NCI-H146 treated with DMSO at 0.1 percent for 48 hours (cell line): ENCODE measurements around the gene ROBO1.
A peak's percentile ranks its signal among the peaks of the same experiment; 100 is the strongest.

Source experiments
- DNase-seq: peaks from one replicate; lab custom pipeline; 2025; ENCODE audit not compliant: unreplicated experiment; lab: John Stamatoyannopoulos, UW

Gene ROBO1

DNA sequence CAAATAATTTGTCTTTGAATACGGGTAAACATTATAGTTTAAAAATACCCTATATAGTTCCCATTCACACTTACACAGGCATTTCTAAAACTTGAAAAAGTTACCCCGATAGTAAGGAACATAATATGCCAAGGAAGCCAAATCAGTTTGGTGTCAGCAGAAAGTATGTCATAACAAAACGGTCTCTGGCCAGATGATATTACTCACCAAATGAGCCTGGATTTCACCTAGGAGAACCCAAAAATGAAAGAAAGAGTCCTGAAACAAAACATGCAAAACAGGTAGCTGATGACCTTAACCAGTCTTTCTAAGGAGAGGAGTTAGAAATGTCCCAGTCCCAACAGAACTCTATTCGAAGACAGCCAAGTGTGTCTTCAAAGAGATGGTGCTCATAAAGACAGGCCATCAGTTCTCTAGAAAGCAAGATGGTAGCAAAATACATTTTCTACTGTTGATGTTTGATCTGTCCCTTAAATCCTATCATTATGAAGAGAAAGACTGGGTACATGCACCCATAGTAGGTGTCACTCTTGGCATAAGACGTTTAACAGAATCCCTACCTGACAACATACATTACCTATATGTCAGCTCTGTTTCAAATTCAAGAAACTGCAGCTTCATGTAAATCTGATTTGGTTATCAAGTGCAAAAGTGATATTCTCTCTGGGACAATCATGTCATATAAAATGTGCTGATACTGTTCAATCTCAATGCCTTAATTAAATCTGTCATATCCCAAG is 942.5 kb downstream of the ROBO1 start:
- DNase-seq = no peak

- DNase-seq = no peak
Observed at GRCh38 chr3:78823859-78824258, 943.9 kb downstream of the ROBO1 start.

GRCh38 chr3:78823434-78823833 is 944.4 kb downstream of the ROBO1 start:
- no peak for DNase-seq

GRCh38 chr3:78822726-78823125 is 945.1 kb downstream of the ROBO1 start:
- no peak for DNase-seq

- no peak for DNase-seq
Observed at GRCh38 chr3:78820542-78820941, 947.3 kb downstream of the ROBO1 start.

- DNase-seq = no peak
Observed at GRCh38 chr3:78818161-78818985, 949.4 kb downstream of the ROBO1 start.

DNA sequence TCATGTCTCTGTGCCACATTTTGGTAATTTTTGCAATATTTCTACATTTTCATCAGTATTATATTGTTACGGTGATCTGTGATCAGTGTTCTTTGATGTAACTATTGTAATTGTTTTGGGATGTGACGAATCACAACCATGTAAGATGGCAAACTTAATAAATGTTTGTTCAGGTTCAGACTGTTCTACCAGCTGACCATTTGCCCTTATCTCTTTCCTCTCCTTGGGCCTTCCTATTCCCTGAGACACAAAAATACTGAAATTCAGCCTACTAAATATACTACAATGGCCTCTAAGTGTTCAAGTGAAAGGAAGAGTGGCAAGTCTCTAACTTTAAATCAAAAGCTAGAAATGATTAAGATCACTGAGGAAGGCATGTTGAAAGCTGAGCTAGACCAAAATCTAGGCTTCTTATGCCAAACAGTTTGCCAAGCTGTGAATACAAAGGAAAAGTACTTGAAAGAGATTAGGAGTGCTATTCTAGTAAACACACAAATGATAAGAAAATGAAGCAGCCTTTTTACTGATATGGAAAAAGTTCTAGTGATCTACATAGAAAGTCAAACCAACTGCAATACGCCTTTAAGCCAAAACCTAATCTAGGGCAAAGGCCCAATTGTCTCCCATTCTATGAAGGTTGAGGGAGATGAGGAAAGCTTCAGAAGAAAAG is 952.8 kb downstream of the ROBO1 start:
- DNase-seq = no peak

- DNase-seq = no peak
Observed at GRCh38 chr3:78812166-78812565, 955.6 kb downstream of the ROBO1 start.

DNA sequence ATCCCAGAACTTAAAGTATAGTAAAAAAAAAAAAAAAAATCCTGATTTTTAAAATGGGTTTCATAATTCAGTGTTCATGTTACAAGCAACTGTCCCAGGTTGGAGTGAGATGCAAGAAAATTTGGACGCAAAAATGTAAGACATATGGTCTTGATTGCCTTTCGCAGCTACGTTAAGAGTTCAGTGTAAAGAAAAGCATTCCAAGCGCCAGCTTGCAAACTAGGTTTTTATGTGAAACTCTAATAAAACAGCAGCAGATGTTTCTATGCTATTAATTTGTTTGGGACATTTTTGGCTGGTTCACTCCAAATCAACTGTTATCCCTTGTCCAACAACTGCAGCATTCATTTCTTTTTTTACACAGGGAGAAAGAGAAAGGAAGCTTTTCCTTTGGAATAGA is 957.8 kb downstream of the ROBO1 start:
- no peak for DNase-seq

- no peak for DNase-seq
Observed at GRCh38 chr3:78804251-78805037, 963.4 kb downstream of the ROBO1 start.

DNA sequence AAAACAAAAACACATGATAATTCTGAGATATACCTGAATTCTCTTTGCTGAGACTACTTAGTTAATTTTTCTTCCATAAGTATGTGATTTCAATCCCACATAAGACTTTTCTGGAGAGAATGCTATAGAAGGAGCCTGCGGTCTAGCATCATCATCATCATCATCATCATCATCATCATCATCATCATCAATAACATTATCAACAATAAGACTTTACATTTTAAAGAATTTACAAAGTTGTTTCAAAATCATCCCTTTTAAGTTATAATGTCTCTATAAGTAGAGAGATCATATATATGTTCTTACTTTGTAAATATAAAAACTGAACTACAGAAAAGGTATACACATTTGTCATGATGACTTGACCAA is 965.3 kb downstream of the ROBO1 start:
- no peak for DNase-seq

DNA sequence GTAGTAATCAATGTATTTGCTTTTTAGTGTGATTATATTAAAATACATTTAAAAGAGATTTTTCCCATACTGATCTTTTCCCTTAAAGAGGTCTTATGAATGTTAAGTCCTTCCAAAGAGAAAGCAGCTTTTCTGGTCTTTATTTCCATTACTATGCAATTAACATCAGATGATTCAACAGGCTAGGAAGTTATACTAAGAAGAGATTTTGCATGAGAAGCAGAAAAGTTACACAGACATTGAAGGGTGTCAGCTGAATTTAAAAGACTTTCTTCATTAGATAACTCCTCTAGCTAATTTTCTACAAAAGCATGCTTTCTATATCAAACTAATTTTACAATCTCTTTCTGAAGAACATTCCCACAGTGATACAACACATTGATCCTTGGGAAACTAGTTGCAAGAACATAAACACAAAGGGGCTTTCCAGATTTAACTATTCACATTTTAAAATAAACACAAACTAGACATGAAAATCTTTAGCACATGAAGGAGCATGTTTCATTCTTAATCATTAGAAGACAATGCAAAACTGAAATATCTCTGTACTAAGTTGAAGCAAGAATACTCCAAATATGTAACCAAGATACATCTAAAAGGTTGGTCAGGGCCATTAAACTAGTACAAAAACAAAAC is 965.8 kb downstream of the ROBO1 start:
- DNase-seq = no peak

DNA sequence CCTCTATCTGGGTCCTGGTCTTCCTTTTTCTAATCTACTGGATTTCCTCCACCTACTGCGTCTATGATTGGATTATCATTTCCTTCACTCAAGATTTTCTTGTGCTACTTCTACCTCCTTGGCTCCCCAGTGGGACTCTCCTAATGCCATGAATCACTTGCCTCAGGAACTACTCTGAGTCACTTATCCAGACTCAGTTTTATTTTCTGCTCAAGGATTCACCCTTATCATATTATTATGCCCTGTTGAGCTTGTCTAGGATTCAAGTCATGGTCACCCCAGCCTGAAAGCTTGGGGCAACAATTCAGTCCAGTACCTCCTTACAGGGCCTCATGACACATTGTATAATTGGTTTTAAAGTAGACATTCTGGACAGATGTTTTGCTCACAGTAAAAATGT is 968.1 kb downstream of the ROBO1 start:
- no peak for DNase-seq

- no peak for DNase-seq
Observed at GRCh38 chr3:78798266-78798832, 969.4 kb downstream of the ROBO1 start.

- no peak for DNase-seq
Observed at GRCh38 chr3:78794431-78794830, 973.4 kb downstream of the ROBO1 start.

DNA sequence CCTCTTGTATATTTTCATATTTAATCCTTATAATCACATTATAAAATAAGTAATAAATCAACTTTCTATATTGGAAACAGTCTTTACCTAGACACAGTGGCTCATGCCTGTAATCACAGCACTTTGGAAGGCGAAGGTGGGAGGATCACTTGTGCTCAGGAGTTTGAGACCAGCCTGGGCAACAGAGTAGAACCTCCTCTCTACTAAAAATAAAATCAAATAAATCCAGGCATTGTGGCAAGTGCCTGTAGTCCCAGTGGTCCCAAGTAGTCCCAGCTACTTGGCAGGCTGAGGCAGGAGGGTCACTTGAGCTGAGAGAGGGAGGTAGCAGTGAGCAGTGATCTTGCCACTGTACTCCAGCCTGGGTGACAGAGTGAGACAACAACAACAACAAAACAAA is 975.1 kb downstream of the ROBO1 start:
- no peak for DNase-seq

GRCh38 chr3:78792212-78792611 is 975.6 kb downstream of the ROBO1 start:
- DNase-seq = peak; percentile 54

GRCh38 chr3:78791753-78792152 is 976.0 kb downstream of the ROBO1 start:
- peak; percentile 77 for DNase-seq

DNA sequence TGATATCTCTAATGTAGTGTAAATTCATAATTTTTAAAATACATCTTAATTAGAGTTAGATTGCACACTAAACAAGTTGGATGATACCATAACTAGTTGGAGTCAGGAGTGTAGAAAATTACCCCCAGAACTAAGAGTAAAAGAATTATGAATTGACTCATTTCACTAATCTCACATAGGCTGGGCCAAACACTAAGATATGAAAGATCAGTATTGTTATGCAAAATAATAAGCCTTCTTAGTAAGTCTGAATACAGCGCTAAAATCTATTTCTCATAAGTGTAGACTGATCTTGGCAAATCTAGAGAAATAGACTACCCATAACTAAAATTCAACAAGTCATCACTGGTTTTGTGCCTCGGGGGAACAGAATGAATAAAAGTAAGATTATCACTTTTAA is 979.0 kb downstream of the ROBO1 start:
- no peak for DNase-seq

DNA sequence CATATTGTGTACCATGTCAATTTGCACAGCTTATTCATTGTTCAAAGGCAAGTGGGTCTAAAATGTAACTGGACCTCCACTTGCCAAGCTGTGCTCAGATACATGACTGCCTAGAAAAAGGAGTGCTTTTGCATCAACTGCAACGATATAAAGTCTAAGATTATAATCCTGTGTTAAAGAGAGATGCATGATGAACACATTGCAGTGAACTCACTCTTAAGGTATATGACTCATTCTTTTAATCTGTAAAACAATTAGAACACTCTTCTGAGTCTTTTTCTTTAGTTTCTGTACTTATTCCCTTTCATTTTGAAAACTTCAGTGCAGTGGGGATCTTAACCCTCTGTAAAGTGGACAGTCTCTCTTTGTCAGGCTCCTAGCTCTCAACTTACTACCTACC is 982.8 kb downstream of the ROBO1 start:
- DNase-seq = no peak
